H1 (cell line): ENCODE measurements around the gene TUG1. TPM values are rescaled to one million over a fixed set of nuclear protein-coding genes. Genes with fewer than 3 reads are reported as not detected.

Experiments
- CTCF ChIA-PET: fragments of 300-600 bp; sonication (Branson Sonifier 250); formaldehyde crosslinking; loops from one replicate; lab custom pipeline; 2021; ENCODE audit not compliant: partially characterized antibody; lab: Charles Lee
- POLR2A ChIA-PET: fragments of 300-600 bp; sonication (Branson Sonifier 250); formaldehyde crosslinking; loops from one replicate; lab custom pipeline; 2021; ENCODE audit warnings: inconsistent platforms; ENCODE audit not compliant: partially characterized antibody; lab: Charles Lee
- DNase-seq, 2 experiments: peaks; one replicate each; pipeline versions ENCODE4 v3.0.0 to v3.0.0-alpha.2; 2010 to 2022; ENCODE audit warnings: low spot score in 2 of 2, low read depth in 1 of 2, mixed read lengths in 1 of 2
- FAIRE-seq: peaks from 2 replicates; lab custom pipeline; 2011; peaks lifted over from hg19 to GRCh38; lab: Jason Lieb, UNC
- H2AFZ ChIP-seq: 2 replicates; pipeline ENCODE4 v1.8.1; 2012; ENCODE audit warnings: low read length, inconsistent platforms
- H2AK5ac ChIP-seq: 2 replicates; pipeline ENCODE4 v1.6.1; 2013; ENCODE audit warnings: low read depth, low read length
- H2BK120ac ChIP-seq: replicated peaks from 2 replicates; pipeline ENCODE3; 2013; ENCODE audit warnings: low read depth, low read length, inconsistent platforms
- H2BK12ac ChIP-seq: 2 replicates; pipeline ENCODE4 v1.6.1; 2013; ENCODE audit warnings: low read depth, low read length
- H2BK15ac ChIP-seq: 2 replicates; pipeline ENCODE4 v1.6.1; 2013; ENCODE audit warnings: low read length
- H2BK20ac ChIP-seq: 2 replicates; pipeline ENCODE4 v1.6.1; 2013; ENCODE audit warnings: low read length
- H2BK5ac ChIP-seq: 2 replicates; pipeline ENCODE4 v1.6.1; 2013; ENCODE audit warnings: low read depth, low read length
- H3K14ac ChIP-seq: 2 replicates; pipeline ENCODE4 v1.6.1; 2013; ENCODE audit warnings: inconsistent platforms; ENCODE audit not compliant: insufficient read length
- H3K18ac ChIP-seq: 2 replicates; pipeline ENCODE4 v1.6.1; 2013; ENCODE audit warnings: low read length; ENCODE audit errors: extremely low read depth
- H3K23ac ChIP-seq: 2 replicates; pipeline ENCODE4 v1.6.1; 2013; ENCODE audit warnings: inconsistent platforms; ENCODE audit not compliant: insufficient read length
- H3K23me2 ChIP-seq: 2 replicates; pipeline ENCODE4 v1.6.1; 2013; ENCODE audit warnings: low read depth, low read length
- H3K27ac ChIP-seq: 2 replicates; pipeline ENCODE4 v1.6.1; 2011; ENCODE audit warnings: low read depth, low read length, inconsistent platforms
- H3K27me3 ChIP-seq, 4 experiments: replicated peaks in 1 of 4; 1 replicate in 1 of 4; 2 replicates in 3 of 4; pipeline versions ENCODE4 v1.6.1 to v1.8.1; 2011 to 2013; ENCODE audit warnings: low read length in 3 of 4, mild to moderate bottlenecking in 3 of 4, inconsistent platforms in 2 of 4, mixed read lengths in 2 of 4, moderate library complexity in 1 of 4; ENCODE audit not compliant: control insufficient read depth in 3 of 4, insufficient read depth in 3 of 4; ENCODE audit errors: extremely low read depth in 1 of 4
- H3K36me3 ChIP-seq, 4 experiments: 2 replicates each; pipeline versions ENCODE4 v1.6.1 to v1.8.1; 2011 to 2013; ENCODE audit warnings: mild to moderate bottlenecking in 4 of 4, low read length in 3 of 4, moderate library complexity in 2 of 4, control low read depth in 1 of 4, inconsistent platforms in 1 of 4; ENCODE audit not compliant: insufficient read depth in 4 of 4, control insufficient read depth in 2 of 4
- H3K4ac ChIP-seq: replicated peaks from 2 replicates; pipeline ENCODE3; 2013; ENCODE audit warnings: low read length, low read depth, mixed read lengths, inconsistent platforms; ENCODE audit not compliant: insufficient read length
- H3K4me1 ChIP-seq, 4 experiments: replicated peaks in 1 of 4; 1 replicate in 1 of 4; 2 replicates in 3 of 4; pipeline versions ENCODE4 v1.6.1 to v1.8.1; 2011 to 2013; ENCODE audit warnings: low read length in 3 of 4, inconsistent platforms in 2 of 4, mixed read lengths in 1 of 4; ENCODE audit not compliant: insufficient read depth in 4 of 4, control insufficient read depth in 3 of 4
- H3K4me2 ChIP-seq, 2 experiments: 2 replicates each; pipeline versions ENCODE4 v1.6.1 to v1.8.1; 2011 to 2013; ENCODE audit warnings: low read depth in 2 of 2, low read length in 2 of 2, control low read depth in 1 of 2, inconsistent platforms in 1 of 2, mild to moderate bottlenecking in 1 of 2; ENCODE audit not compliant: insufficient read depth in 1 of 2
- H3K4me3 ChIP-seq, 4 experiments: fragments of 200-600, 300-600 bp in 1 of 4; sonication (generic), shearing (Covaris generic), sonication (Bioruptor Twin) in 1 of 4; 2 replicates each; pipeline versions ENCODE4 v1.5.1 to v1.8.1; 2011 to 2016; ENCODE audit warnings: low read length in 4 of 4, low read depth in 3 of 4, control low read depth in 2 of 4, inconsistent platforms in 2 of 4, mild to moderate bottlenecking in 2 of 4, mixed read lengths in 1 of 4, moderate library complexity in 1 of 4; ENCODE audit not compliant: insufficient read depth in 2 of 4; ENCODE audit errors: extremely low read depth in 1 of 4
- H3K56ac ChIP-seq: replicated peaks from 2 replicates; pipeline ENCODE3; 2013; ENCODE audit warnings: low read depth, mild to moderate bottlenecking, mixed read lengths, low read length, inconsistent platforms; ENCODE audit not compliant: insufficient read length
- H3K79me1 ChIP-seq: 2 replicates; pipeline ENCODE4 v1.6.1; 2013; ENCODE audit warnings: low read depth, low read length, control low read depth
- H3K79me2 ChIP-seq, 2 experiments: 2 replicates each; pipeline versions ENCODE4 v1.6.1 to v1.8.1; 2012 to 2013; ENCODE audit warnings: low read length in 2 of 2, mild to moderate bottlenecking in 2 of 2, inconsistent platforms in 1 of 2; ENCODE audit not compliant: insufficient read depth in 2 of 2, control insufficient read depth in 1 of 2
- H3K9ac ChIP-seq, 4 experiments: replicated peaks in 1 of 4; 1 replicate in 1 of 4; 2 replicates in 3 of 4; pipeline versions ENCODE4 v1.6.1 to v1.8.1; 2011 to 2013; ENCODE audit warnings: low read depth in 3 of 4, low read length in 3 of 4, control low read depth in 2 of 4, mild to moderate bottlenecking in 2 of 4, moderate library complexity in 2 of 4, inconsistent platforms in 1 of 4; ENCODE audit errors: extremely low read depth in 1 of 4
- H3K9me3 ChIP-seq, 2 experiments: 2 replicates each; pipeline versions ENCODE4 v1.6.1 to v1.8.1; 2012 to 2013; ENCODE audit warnings: mild to moderate bottlenecking in 2 of 2, moderate library complexity in 2 of 2, control low read depth in 1 of 2, inconsistent platforms in 1 of 2, low read depth in 1 of 2, low read length in 1 of 2, mixed read lengths in 1 of 2; ENCODE audit not compliant: insufficient read depth in 2 of 2
- H4K20me1 ChIP-seq, 2 experiments: replicated peaks in 1 of 2; 2 replicates each; pipeline versions ENCODE3 to v1.8.1; 2011 to 2013; ENCODE audit warnings: inconsistent platforms in 2 of 2, low read length in 2 of 2, mild to moderate bottlenecking in 1 of 2; ENCODE audit not compliant: insufficient read depth in 2 of 2, control insufficient read depth in 1 of 2
- H4K5ac ChIP-seq: 2 replicates; pipeline ENCODE4 v1.6.1; 2013; ENCODE audit warnings: low read length, low read depth, mixed read lengths, inconsistent platforms; ENCODE audit not compliant: insufficient read length
- H4K8ac ChIP-seq: 2 replicates; pipeline ENCODE4 v1.8.0; 2013; ENCODE audit warnings: mild to moderate bottlenecking, moderate library complexity, low read length, inconsistent platforms; ENCODE audit not compliant: insufficient read depth; ENCODE audit errors: extremely low read depth
- H4K91ac ChIP-seq: replicated peaks from 2 replicates; pipeline ENCODE3; 2013; ENCODE audit warnings: low read length, mixed read lengths, inconsistent platforms; ENCODE audit not compliant: insufficient read length
- CHD2 ChIP-seq: IDR thresholded peaks from 2 replicates; pipeline ENCODE4 v1.6.1; 2012; ENCODE audit warnings: low read length, improper control_type of control experiment
- EP300 ChIP-seq, 2 experiments: IDR thresholded peaks; 1 replicate in 1 of 2; 2 replicates in 1 of 2; pipeline ENCODE4 v1.6.1; 2011 to 2012; ENCODE audit warnings: low read depth in 2 of 2, low read length in 2 of 2, mild to moderate bottlenecking in 2 of 2, borderline replicate concordance in 1 of 2, inconsistent platforms in 1 of 2, moderate library complexity in 1 of 2
- JUN ChIP-seq: IDR thresholded peaks from 2 replicates; pipeline ENCODE4 v1.6.1; 2011; ENCODE audit warnings: low read depth, mild to moderate bottlenecking, improper control_type of control experiment, low read length
- KDM4A ChIP-seq: IDR thresholded peaks from one replicate; pipeline ENCODE4 v1.7.1; 2012; ENCODE audit warnings: low read depth, mild to moderate bottlenecking, moderate library complexity, low read length, inconsistent platforms; ENCODE audit not compliant: severe bottlenecking
- KDM5A ChIP-seq: fragments of 200-600 bp; IDR thresholded peaks from 2 replicates; pipeline ENCODE4 v1.7.1; 2012; ENCODE audit warnings: mild to moderate bottlenecking, low read length, inconsistent platforms, mixed read lengths
- PHF8 ChIP-seq: fragments of 200-600 bp; sonication (generic); conservative IDR thresholded peaks from 2 replicates; pipeline ENCODE4 v1.7.1; 2012; ENCODE audit warnings: low read depth, mild to moderate bottlenecking, inconsistent platforms, low read length, moderate library complexity
- SIN3A ChIP-seq, 2 experiments: IDR thresholded peaks in 1 of 2; conservative IDR thresholded peaks in 1 of 2; 2 replicates each; pipeline ENCODE4 v1.6.1; 2011 to 2012; ENCODE audit warnings: low read length in 2 of 2, improper control_type of control experiment in 1 of 2, low read depth in 1 of 2, mild to moderate bottlenecking in 1 of 2
- SP2 ChIP-seq: IDR thresholded peaks from 2 replicates; pipeline ENCODE4 v1.6.1; 2012; ENCODE audit warnings: mild to moderate bottlenecking, low read length, inconsistent platforms
- TBP ChIP-seq: IDR thresholded peaks from 2 replicates; pipeline ENCODE4 v1.6.1; 2011; ENCODE audit warnings: low read depth, low read length, improper control_type of control experiment
- WGBS, 2 experiments: shearing (Covaris generic) in 1 of 2; methylation state at CpG; one replicate each; pipeline versions ENCODE4 v1.1.6 to v1.1.7; 2013 to 2015; ENCODE audit warnings: low lambda C conversion rate in 2 of 2, mixed read lengths in 2 of 2, inconsistent platforms in 1 of 2, low coverage in 1 of 2, missing lambda C conversion rate in 1 of 2; ENCODE audit not compliant: insufficient replicate concordance in 2 of 2, insufficient coverage in 1 of 2, insufficient read length in 1 of 2; ENCODE audit errors: extremely low coverage in 1 of 2, missing lambda C conversion rate in 1 of 2; 5-methylcytosine and 5-hydroxymethylcytosine counted together
- polyA plus RNA-seq, 7 experiments: library from polyadenylated mRNA; depleted of rRNA in 3 of 7; stranded (reverse) in 5 of 7; unstranded in 2 of 7; fragments of >200 nt in 5 of 7; fragments of 200-250 nt in 2 of 7; gene quantifications; 1 replicate in 5 of 7; 2 replicates in 1 of 7; 4 replicates in 1 of 7; pipeline versions ENCODE4 v1.2.1 to v1.2.3, GENCODE V29; 2011 to 2013; ENCODE audit warnings: missing spikeins in 2 of 7, mixed read lengths in 2 of 7
- total RNA-seq: library from RNA; stranded (reverse); fragmentation: NEBNext Ultra II Directional; extraction: Animal tissue kit (Norgen Biotek cat#: 25700); gene quantifications from 2 replicates; pipeline ENCODE4 v1.2.1, GENCODE V29; 2021
- TF ChIP-seq, protein P1 (sequence below): IDR thresholded peaks from 2 replicates; pipeline ENCODE4 v1.6.1; 2012; ENCODE audit warnings: inconsistent platforms

Gene TUG1
- total and polyA plus RNA-seq, 2 of the 8 experiments (the other 6 are each of a cell fraction or from before 2014, with no cell fraction given): 119 to 129 TPM

DNA sequence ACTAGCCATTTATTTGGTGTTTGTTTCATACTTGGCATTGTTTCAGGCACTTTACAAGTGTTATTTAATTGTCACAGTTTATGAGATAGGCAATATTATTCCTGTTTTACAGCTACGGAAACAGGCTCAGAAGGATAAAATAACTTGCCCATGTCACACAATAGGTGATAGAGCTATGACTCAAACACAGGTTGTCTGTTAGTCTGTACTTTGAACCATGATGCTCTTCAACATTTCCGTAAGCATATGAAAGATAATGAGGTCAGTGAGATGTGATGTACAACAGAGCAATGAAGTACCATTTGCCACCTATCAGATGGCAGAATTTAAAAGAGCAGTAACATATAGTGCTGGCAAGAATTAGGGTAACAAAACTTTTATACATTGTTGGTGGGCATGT is 15.3 kb downstream of the TUG1 start:
- Histone ChIP-seq H3K27me3 (no peaks in the 10 kb centered on the region), H2BK5ac (no peak overlapping the region), H3K9ac (no peak overlapping the region), H3K4me3 (no peak overlapping the region), H3K9me3 (peaks cover 4 to 5% of the 10 kb centered on the region in 2 experiments; a peak in 3 of 4 replicates), H3K36me3 (no peaks in the 10 kb centered on the region; a peak in 1 of 8 replicates), H3K27ac (no peak overlapping the region), H3K79me1 (peaks cover 2% of the 10 kb centered on the region; the same call in 1 of the 2 replicates), H2BK15ac (no peak overlapping the region), H3K79me2 (peaks cover 0 to 8% of the 10 kb centered on the region in 2 experiments; a peak in 1 of 4 replicates), H3K23me2 (no peaks in the 10 kb centered on the region), H4K91ac (no peak overlapping the region), H3K4ac (no peak overlapping the region), H2BK20ac (no peak overlapping the region), H3K4me1 (peaks cover 0 to 5% (median 2%) of the 10 kb centered on the region in 4 experiments; a peak in 2 of 7 replicates), H2AFZ (no peak overlapping the region), H2BK120ac (no peak overlapping the region), H4K20me1 (peaks cover 0 to 2% of the 10 kb centered on the region in 2 experiments), H3K4me2 (no peak overlapping the region), H2AK5ac (no peak overlapping the region), H3K23ac (no peak overlapping the region), H3K14ac (no peak overlapping the region), H4K8ac (no peak overlapping the region), H4K5ac (no peak overlapping the region), H3K56ac (no peak overlapping the region), H3K18ac (no peak overlapping the region), H2BK12ac (no peak overlapping the region)
- FAIRE-seq (no peak), DNase-seq (no peak)
- 89% methylated on average over 2 of the region's 2 CpGs; no CpG with 5 or more reads in 1 of the 2 experiments for WGBS, 2 experiments
- CTCF ChIA-PET: no interaction called here
- POLR2A ChIA-PET: interaction anchor here (2.5 to 9.7 kb wide), 2 partner anchors 16 to 99 kb away, joined by 9 to 86 read pairs; partner anchors contain the start of genes MORC2 and TUG1
- TF ChIP-seq CHD2 (no peak), PHF8 (no peak), TBP (no peak), JUN (no peak), SP2 (no peak), SIN3A (conservative IDR thresholded peaks at IDR 0.05 in 1 of 2, IDR thresholded peaks at IDR 0.05 in 1 of 2; ENCODE audit: low read depth in 1 of 2, low read length in 2 of 2) (no peak), KDM5A (no peak), EP300 (IDR thresholded peaks at IDR 0.05; ENCODE audit: borderline replicate concordance in 1 of 2, low read depth in 2 of 2, low read length in 2 of 2) (no peak), KDM4A (no peak)
- TF ChIP-seq, protein P1, sequence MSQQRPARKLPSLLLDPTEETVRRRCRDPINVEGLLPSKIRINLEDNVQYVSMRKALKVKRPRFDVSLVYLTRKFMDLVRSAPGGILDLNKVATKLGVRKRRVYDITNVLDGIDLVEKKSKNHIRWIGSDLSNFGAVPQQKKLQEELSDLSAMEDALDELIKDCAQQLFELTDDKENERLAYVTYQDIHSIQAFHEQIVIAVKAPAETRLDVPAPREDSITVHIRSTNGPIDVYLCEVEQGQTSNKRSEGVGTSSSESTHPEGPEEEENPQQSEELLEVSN: no peak
